Activated CD4-positive, alpha-beta T cell treated with anti-CD3 and anti-CD28 coated beads, Interleukin-2, Interleukin-6, amounts not matched to agents 100 ng/mL and 50 ng/mL, durations not matched to agents 16 hours and 8 hours (primary cell): ENCODE results near the gene POLE3.
"Not testable (repeated sequence)": the region's sequence is repeated elsewhere in the genome, so short reads cannot be mapped to it uniquely, and the experiment has no call there.

Source experiments
- DNase-seq: peaks from one replicate; pipeline ENCODE4 v3.0.0-alpha.2; 2020

POLE3 gene, protein sequence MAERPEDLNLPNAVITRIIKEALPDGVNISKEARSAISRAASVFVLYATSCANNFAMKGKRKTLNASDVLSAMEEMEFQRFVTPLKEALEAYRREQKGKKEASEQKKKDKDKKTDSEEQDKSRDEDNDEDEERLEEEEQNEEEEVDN

GRCh38 chr9:113410207-113410864, at the start of gene POLE3, which contains the start of gene C9orf43:
Gene POLE3, minus strand, starts transcription at chr9:113410675. Its CDS starts 382 bp downstream, at chr9:113410293.
Gene C9orf43, plus strand, starts transcription at chr9:113410747. Its CDS starts 2,747 bp downstream, at chr9:113413494.
- DNase-seq: peak; percentile 97

GRCh38 chr9:113456235-113456634, 45.8 kb upstream of the POLE3 start:
- DNase-seq: no peak

GRCh38 chr9:113454914-113455761, 44.7 kb upstream of the POLE3 start:
- DNase-seq: peak; percentile 29

GRCh38 chr9:113452113-113452605, 41.7 kb upstream of the POLE3 start:
- DNase-seq: no peak

GRCh38 chr9:113449376-113449775, 38.9 kb upstream of the POLE3 start:
- DNase-seq: no peak

- peak; percentile 36 for DNase-seq
Observed at GRCh38 chr9:113446323-113446740, 35.9 kb upstream of the POLE3 start.

GRCh38 chr9:113444736-113445135, 34.3 kb upstream of the POLE3 start:
- DNase-seq: no peak

GRCh38 chr9:113437716-113438115, 27.2 kb upstream of the POLE3 start:
- not testable (repeated sequence) for DNase-seq

DNA sequence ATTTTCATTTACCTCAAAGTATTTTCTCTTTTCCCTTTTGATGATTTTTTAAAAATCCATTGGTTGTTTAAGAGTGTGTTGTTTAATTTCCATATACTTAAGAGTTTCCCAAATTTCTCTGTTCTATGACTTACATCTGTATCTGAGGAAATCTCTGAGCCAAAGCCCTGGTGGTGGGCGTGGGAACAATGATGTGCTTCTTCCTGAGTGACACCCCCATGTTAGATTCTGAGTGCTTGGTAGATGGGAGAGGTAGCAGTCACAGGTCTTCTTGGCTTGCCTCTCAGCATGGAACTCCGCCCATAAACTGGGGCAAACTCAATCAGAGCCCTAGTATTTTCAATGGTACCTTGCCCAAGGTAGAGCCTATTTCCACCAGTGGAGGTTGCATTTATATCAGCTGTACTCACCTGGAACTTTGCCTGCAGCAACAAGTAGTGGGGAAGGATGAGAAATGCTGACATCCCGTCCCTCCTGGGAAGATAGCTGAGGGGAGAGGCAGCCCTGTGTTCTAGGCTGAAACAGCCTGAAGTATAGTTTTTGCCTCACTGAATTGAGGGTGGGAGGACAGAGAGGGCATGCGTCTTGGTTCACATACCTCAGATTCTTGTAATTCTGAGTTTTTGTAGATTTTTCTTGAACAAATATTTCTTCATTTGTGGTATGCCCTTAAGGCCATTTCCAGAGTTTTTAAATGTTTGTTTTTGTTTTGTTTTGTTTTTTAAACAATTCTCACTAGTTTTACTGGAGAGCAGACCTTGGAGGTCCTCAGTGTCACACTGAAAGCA, 26.4 kb upstream of the POLE3 start:
- DNase-seq: no peak

- DNase-seq: no peak
Observed at GRCh38 chr9:113431191-113431590, 20.7 kb upstream of the POLE3 start.

DNA sequence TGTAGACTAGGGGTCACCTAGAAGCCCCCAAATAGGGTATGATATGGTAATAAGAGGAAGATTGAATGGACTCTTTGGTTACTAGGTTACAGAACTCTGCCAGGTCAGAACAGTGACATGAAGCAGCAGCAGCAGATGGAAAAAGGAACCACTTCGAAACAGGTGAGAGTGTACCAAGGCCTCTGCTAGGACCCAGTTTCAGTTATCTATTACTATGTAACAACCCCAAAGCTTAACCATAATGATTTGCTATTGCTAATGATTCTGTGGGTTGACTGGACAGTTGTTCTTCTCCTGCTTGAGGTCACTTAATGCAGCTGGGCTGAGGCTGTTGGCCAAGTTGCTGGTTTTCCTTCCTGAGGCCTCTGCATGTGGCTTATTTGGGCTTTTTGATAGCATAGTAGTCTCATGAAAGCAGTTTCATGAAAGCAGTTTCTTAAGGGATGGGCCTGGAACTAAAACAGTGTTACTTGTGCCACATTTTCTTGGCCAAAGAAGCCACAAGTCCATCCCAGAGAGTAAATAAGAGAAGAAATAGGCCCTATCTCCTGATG, 17.7 kb upstream of the POLE3 start:
- no peak for DNase-seq

DNA sequence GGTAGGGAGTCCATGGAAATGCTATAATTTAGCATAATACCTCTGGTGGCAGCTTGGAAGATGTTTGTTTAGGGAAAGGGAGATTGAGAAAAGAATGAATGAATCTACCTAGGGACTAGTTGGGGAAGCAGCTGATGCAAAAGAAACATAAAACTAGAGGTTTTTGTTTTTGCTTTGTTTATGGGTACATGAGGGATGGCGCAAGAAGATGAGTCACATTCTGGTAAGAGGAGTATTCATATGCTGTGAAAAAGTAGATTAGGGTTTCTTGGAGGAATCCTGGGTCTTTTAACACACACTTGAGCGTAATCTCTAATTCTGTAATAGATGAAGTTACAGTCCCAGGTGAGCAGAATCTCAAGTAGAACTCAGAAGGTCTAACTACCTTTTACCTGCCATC, 17.2 kb upstream of the POLE3 start:
- DNase-seq: no peak

- DNase-seq: no peak
Observed at GRCh38 chr9:113426701-113427100, 16.2 kb upstream of the POLE3 start.

DNA sequence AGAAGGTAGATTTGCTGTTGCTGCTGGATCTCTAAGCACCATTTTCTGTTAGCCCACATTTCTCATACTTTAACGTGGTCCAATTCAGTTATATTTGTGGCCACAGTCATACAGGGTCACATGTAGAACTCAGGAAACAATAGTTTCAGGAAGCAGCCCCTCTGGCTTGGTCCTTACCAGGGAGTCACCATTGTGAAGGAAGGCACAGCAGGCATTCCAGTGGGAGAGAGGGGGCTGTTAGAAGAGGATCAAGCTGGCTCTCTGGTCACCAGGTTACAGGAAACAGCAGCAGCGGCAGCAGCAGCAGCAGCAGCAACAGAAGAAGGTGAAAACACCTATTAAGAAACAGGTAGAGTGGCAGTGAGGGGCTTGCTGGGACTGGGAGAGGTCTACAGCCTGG, 14.6 kb upstream of the POLE3 start:
- DNase-seq: no peak

DNA sequence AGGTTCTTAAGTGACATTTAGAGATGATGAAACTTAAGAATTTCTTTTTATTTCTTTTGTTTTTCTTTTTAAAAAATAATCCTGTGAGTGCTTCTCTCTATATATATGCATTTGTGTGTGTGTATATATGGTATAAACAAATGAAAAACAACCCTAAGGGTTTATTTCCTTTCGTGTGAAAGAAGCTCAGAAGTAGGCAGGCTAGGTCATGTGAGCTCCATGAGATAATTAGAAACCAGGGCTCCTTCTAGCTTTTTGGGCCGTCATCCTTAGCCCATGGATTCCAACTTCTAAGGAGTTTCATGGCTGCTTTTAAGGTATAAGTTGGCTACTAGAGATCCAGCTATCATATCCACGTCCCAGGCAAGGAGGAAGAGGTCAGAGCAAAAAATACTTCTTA, 11.3 kb upstream of the POLE3 start:
- no peak for DNase-seq

GRCh38 chr9:113417370-113417769, 6.9 kb upstream of the POLE3 start:
- DNase-seq: no peak

GRCh38 chr9:113416149-113416721, 5.8 kb upstream of the POLE3 start:
- no peak for DNase-seq

DNA sequence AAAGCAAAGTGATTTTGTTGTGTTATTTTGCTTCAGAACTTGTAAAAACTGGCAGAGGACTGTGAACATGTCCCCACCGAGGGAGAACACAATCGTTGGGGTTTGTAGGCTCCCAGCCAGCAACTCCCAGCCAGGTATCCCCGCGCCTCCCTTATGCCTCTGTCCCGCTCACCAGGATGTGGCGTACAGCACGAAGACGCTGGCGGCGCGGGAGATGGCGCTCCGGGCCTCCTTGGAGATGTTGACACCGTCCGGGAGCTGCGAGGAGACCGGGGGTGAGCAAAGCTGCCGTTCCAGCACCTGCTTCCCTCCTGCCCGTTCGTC, 630 bp downstream of the POLE3 start:
- no peak for DNase-seq

DNA sequence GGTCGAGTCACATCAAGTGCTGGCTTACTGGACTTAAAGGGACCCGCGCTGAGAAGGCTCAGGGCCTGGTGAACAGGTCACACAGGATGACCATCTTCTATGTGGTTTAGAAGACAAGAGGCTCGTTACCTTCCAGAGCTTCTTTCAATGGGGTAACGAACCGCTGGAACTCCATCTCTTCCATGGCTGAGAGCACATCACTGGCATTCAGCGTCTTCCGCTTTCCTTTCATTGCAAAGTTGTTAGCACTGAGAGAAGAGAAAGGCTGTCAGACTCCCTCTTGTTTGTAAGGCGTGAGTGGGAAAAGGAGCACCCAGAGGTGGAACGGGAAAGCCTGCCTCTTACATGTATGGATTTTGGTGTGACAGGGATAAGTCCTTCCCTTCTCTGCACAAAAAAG, 994 bp downstream of the POLE3 start:
- no peak for DNase-seq

- DNase-seq: peak; percentile 63
Observed at GRCh38 chr9:113406873-113407511, 3.5 kb downstream of the POLE3 start.

- DNase-seq: not testable (repeated sequence)
Observed at GRCh38 chr9:113406353-113406752, 4.1 kb downstream of the POLE3 start.

- DNase-seq: no peak
Observed at GRCh38 chr9:113403646-113404045, 6.8 kb downstream of the POLE3 start.
